HTERT RPE-1 (cell line): ENCODE results near the gene UGT3A1.
"Not testable (repeated sequence)": the region's sequence is repeated elsewhere in the genome, so short reads cannot be mapped to it uniquely, and the experiment has no call there.

Experiments
- in situ Hi-C: fragments of 300-500 bp; cut with MboI; formaldehyde crosslinking; loops from 4 replicates; pipeline ENCODE4 v1.14.3; 2020; ENCODE audit warnings: low sequenced_read_pairs

Gene UGT3A1

DNA sequence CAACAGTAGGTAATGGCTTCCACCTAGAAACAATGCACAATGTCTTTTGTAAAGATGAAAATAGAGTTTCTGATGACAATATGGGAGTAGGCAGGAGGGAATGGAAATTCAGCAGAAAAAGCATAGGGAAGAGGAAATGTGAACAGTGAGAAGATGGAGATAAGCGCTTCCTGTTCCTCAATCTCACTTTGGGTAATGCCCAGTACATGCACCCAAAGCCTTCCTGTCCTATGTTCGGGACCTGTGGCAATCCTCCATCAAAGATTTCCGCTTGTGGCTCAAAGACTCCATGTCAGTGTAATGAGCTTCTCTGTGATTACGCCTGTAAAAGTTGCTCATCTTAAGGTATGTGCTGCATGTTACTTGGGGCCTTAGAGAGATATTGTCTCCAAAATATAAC, 2.7 kb downstream of the UGT3A1 start:
- in situ Hi-C loops: no loop called here

DNA sequence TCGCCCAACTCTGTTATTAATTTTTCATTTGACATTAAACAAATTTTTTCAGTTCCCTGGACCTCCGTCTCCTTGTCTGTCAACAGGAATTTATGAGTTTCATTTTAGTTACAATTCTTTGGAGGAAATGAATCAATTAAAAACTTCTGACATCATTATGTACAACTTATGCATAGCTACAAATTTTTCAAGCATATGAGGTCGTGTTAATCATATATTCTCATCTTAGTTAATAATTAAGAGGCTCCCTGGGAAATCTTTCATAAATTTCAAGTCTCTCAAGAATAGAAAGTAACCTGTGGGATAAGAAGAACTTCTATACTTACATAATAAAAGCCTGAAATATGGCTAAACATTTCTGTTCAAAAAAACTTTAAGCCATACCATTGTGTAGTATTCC, 3.4 kb downstream of the UGT3A1 start:
- in situ Hi-C loops: no loop called here

DNA sequence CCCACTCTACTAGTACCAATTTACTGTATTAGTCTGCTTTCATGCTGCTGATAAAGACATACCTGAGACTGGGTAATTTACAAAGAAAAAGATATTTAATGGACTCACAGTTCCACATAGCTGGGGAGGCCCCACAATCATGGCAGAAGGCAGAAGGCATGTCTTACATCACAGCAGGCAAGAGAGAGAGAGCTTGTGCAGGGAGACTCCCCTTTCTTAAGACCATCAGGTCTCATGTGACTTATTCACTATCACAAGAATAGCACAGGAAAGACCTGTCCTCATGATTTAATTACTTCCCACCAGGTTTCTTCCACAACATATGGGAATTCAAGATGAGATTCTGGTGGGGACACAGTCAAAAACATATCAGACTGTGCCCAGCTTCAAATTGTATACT, 11.5 kb downstream of the UGT3A1 start:
- in situ Hi-C loops: no loop called here

DNA sequence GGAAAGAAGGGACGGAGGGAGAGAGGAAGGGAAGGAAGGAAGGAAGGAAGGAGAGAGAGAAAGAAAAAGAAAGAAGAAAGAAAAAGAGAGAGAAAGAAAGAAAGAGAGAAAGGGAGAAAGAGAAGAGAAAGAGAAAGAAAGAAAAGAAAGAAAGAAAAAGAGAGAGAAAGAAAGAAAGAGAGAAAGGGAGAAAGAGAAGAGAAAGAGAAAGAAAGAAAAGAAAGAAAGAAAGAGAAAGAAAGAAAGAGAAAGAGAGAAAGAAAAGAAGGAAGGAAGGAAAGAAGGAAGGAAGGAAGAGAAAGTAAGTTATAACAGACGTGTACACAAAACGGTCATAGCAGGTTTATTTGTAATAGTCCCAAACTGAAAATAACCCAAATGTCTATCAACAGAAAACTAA, 14.3 kb downstream of the UGT3A1 start:
- in situ Hi-C loops: not testable (repeated sequence)

DNA sequence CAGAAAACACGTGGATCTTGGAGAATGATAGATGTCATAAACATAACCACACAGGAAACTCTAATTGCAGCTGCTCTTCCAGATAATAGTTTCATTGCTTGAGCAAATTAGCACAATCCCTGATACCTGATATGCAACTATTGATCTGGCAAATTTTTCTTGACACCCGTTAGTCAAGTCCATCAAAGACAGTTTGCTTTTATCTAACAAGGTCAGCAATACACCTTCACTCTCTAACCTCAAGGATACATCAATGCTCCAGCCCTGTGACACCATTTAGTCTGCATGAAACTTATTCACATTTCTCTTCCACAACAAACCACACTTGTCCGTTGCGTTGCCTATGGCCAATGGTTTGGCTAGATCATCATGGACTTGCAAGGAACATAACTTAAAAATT, 16.6 kb downstream of the UGT3A1 start:
- in situ Hi-C loops: no loop called here

DNA sequence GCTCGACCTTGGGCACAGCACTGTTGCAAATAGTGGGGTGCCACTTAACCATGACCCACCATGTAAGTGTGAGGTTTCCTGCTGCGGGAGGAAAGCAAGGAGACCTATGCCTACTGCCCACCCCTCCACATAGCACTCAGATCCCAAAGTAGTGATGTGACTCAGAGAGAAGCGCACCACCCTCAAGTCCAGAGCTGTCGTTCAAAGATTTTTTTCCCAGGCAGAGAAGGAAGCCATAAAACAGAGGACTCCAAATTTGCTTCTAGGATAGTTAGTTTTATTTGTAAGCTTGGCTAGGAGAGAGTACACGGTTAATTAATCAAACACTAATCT, 19.3 kb downstream of the UGT3A1 start:
- in situ Hi-C loops: no loop called here

DNA sequence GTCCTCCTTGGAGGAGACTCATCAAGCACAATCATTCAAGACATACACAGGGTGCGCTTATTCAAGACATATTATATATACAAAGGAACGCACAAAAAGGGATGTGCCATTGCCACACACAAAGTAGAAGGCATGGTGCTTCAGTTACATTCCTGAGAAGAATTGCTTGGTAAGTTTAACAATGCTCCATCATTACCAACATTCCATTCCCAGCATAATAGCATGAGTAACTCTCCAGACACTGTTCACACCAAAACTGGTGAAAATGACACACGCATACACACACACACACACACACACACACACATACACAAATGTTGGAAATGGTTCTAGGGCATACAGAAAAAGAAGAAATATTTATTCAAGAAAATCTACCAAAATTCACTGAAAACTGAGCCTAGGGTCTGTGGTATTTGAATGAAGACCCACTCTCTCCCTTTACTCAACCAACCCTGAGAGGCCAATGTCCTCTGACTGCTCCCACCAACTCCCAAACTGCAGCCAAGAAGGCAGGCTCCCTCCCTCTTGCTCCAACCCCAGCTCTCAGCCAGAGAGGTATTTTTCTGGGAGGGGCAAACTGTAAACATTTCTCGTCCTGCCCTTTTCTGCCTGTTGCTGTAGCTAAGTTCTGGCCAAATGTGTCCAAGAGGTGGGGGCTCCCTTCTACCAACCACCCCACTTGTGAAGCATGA, 19.9 kb downstream of the UGT3A1 start:
- in situ Hi-C loops: no loop called here

DNA sequence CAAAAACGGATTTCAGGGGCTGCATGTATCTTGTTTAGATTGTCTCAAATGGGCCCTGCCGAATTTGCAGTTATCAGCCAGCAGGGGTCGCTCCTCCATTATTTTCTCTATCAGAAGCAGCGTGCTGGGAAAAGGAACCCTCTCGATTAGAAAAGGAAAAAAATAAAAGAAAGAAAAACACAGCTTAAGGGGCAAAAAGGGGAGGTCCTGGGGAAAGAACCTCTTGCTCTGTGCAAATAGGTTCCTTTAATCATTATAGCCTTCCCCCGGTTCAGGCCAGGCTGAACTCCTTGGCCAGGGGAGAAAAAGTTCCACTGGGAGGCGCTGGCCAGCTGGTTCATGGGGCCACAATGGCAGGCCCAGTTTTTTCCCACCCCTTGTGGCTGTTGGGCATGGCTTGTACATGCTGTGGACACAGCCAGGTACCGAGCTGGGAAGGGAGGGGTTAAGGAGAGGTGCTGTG, 27.8 kb downstream of the UGT3A1 start:
- in situ Hi-C loops: no loop called here

DNA sequence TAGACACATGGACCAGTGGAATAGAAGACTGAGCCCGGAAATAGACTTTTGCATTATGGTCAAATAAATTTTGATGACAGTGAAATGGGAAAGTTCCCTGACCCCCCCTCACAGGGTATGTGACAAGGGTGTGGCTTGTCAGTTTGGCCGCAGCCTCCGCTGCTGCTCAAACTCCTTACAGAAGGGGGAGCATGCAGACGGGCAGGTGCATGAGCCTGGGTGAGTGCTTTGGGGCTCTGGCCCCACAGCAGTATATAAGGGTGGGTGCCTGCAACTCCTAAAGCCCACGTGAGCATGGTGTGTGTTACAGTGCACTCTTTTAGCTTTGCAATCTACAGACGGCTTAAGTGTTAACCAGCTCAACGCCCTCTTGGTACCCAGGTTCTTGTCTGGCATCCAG, 30.9 kb downstream of the UGT3A1 start:
- in situ Hi-C loops: no loop called here

DNA sequence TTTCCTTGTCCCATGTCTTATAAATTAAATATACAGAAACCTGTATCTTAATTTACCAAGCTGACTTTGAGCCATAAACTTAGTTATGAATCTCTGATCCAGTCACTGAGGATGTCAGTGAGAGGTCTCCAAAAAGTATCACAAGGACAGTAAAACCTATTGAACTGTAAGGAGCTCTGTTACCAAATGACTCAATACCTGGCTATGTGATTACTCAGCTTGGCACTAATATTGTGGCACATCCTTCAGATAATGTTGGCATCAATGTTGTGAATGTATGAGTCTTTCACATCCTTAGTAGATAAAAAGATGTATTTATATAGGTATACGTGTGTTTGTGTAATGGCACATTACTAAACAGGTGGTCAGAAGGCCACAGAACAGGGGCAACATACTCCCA, 34.8 kb downstream of the UGT3A1 start:
- in situ Hi-C loops: no loop called here

DNA sequence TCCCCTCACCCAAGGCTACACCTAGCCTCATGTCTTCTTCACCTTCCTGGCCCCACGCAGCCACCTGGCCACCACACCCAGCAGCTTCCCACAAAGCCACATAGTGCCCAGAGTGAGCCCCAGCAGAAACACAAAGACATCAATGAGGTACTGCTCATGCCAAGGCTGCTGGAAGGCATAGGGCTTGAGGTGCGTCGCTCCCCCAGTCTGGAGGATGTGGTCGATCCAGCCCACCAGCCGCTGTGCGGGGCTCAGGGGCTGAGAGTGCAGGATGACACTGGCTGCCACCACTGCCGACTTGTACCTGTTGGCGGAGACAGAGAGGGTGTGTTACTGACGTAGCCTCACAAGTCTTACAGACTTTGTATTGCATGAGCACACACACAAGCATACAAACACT, 37.0 kb downstream of the UGT3A1 start:
- in situ Hi-C loops: no loop called here

DNA sequence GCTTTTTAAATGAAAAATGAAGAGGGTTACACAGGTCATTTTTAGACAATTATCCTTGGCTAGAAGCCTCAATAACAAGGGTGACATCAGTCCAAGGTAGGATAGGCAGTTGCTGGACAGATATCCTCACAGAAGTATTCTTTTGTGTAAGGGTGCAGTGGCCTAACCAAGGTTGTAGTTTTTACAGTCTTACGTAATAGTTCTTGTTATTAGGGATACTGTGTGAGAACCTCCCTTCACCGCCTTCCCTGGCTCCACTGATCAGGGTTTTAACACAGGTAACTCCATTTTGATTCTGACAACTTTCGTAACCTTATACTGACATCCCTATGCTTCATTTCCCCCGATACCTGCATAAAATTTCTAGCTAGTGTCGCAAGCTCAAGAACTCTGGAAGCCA, 44.1 kb downstream of the UGT3A1 start:
- in situ Hi-C loops: no loop called here

DNA sequence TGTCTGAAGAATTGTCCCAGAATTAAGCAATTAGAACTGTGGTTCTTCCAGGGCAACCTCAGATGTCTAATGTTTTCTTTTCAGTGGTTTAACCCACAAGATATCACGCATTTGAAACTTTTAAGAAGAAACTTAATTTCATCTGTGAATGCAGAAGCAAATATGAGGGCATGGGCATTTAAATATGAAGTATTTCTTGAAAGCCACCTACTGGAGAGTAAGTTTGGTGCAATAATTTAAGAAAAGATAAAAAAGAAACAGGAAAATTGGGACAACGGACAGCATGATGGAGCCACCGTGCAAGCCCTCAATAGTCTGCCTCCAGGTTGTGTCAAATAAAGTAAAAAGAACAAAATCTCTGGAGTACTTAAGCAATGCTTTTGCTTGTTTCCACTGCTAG, 51.6 kb downstream of the UGT3A1 start:
- in situ Hi-C loops: no loop called here

- in situ Hi-C loops: no loop called here
Observed at GRCh38 chr5:35938568-35939227, 52.5 kb downstream of the UGT3A1 start, which contains the start of gene CAPSL. Gene CAPSL, minus strand, starts transcription at chr5:35938622. Its CDS starts 17,502 bp downstream, at chr5:35921120.

GRCh38 chr5:35926389-35927051, 64.7 kb downstream of the UGT3A1 start:
- in situ Hi-C loops: no loop called here

GRCh38 chr5:35924950-35925722, 66.1 kb downstream of the UGT3A1 start:
- in situ Hi-C loops: no loop called here

DNA sequence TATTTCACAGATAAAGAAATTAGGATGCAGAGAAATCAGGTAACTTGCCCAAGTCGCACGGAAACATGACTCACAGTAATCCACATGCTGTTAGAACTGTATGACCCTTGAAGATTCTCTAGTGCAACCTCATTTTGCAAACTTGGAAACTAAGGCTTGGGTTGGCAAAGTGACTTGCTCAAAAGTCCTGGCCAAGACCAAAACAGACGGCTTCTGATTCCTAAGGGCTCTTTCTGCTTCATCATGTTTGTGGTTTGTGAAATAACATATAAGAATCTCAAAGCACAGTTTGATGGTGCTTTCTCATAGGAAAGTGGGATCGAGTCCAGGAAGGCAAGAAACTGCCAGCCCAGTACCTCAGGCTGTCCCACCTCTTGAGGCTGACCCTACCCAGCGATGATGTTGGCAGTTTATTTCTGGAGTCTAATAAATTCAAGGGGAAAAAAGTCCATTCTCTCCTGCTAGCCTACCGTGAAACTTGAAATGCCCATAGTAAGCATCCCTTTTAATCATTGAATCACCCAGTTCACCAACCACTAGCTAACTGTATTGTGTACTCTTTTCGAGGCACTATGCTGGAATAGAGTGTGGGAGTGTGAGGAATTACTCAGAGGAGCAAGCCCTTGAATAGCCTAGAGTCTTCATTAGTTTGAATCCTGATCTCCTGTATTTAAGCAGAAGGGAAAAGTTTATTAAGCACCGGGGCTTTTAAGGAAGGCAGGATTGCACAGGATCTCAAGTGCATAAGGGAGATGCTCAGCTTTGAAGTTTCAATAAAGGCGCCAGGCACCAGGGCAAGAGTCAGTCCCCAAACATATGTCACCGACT, 66.9 kb downstream of the UGT3A1 start:
- in situ Hi-C loops: no loop called here

DNA sequence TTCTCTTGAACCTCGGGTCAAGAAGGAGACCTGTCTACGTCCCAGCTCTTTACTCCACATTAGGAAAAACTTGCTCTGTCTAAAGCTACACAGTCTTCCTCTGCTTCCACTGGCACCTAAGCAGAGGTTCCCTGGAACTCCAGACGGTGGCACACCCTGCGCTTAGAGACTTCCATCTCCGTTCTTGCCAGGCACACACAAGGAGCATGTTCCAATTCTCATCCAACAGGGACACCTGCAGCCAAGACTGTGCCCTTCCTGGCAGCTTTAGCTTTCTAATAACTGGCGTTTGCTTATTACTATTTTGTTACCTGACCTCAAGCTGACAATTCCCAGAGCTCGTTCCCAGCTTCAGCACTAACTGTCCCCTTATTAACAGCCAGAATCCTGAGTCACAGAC, 68.7 kb downstream of the UGT3A1 start:
- in situ Hi-C loops: no loop called here

DNA sequence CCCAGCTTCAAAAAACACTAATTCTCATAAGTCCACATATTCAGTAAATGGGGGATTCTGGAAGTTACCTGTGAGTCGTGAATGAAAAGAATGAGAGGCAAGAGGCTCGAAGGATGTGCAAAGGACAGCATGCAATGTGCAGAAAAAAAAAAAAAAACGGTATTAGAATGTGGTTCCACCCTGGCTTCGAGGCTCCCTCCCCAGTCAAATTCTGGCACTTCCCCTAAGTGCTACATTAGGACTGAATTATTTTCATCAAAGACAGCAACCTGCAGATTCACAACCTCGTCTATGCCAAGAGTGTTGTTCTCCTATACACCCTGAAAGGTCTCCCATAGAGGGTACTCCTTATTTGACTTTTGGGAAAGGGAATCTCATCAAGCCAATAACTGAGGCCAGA, 69.3 kb downstream of the UGT3A1 start:
- in situ Hi-C loops: no loop called here

GRCh38 chr5:35920890-35921289, 70.3 kb downstream of the UGT3A1 start:
- in situ Hi-C loops: no loop called here

DNA sequence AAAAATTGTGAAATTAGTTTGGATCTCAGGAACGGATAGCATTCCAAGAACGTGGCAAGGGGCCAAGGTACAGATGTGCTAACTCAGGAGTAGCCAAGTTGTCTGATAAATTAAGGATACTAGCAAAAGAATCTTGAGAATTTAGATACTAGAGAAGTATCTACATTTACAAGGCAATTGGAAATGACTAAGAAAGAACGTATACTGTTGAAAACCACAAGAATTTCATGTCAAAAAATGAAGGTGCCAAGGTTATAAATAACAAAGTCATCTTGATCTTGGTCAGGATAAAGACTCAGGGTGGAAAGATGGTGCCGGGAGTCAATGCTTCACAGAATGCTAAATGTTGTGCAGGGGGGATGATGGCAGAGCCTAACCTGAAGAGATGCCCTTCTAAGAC, 72.0 kb downstream of the UGT3A1 start:
- in situ Hi-C loops: no loop called here
